Right forelimb (tissue), 1 donor: ENCODE results near the gene THTPA.

Experiments
- DNase-seq: peaks from one replicate; pipeline ENCODE4 v3.0.0-alpha.2; 2018

The THTPA gene

GRCh38 chr14:23555882-23556699 lies at the start of gene THTPA:
Gene THTPA (plus strand): TSS chr14:23556271. CDS start chr14:23556758, 487 bp downstream.
- DNase-seq: peak; percentile 95

GRCh38 chr14:23512156-23512555 lies 43.9 kb upstream of the THTPA start:
- no peak for DNase-seq

- no peak for DNase-seq
Observed at GRCh38 chr14:23513005-23513817, 42.9 kb upstream of the THTPA start.

GRCh38 chr14:23513818-23514643 lies 42.0 kb upstream of the THTPA start:
- no peak for DNase-seq

- no peak for DNase-seq
Observed at GRCh38 chr14:23514644-23514957, 41.5 kb upstream of the THTPA start.

- no peak for DNase-seq
Observed at GRCh38 chr14:23517650-23518326, 38.3 kb upstream of the THTPA start.

GRCh38 chr14:23518709-23519108 lies 37.4 kb upstream of the THTPA start:
- DNase-seq: no peak

- no peak for DNase-seq
Observed at GRCh38 chr14:23520899-23521533, 35.1 kb upstream of the THTPA start.

GRCh38 chr14:23521785-23522640 lies 34.1 kb upstream of the THTPA start:
- no peak for DNase-seq

GRCh38 chr14:23522643-23523198 lies 33.4 kb upstream of the THTPA start:
- DNase-seq: no peak

GRCh38 chr14:23523229-23524016 lies 32.6 kb upstream of the THTPA start:
- no peak for DNase-seq

GRCh38 chr14:23524954-23525353 lies 31.1 kb upstream of the THTPA start:
- no peak for DNase-seq

GRCh38 chr14:23525611-23526010 lies 30.5 kb upstream of the THTPA start:
- no peak for DNase-seq

GRCh38 chr14:23528555-23528954 lies 27.5 kb upstream of the THTPA start:
- DNase-seq: no peak

GRCh38 chr14:23529016-23529415 lies 27.1 kb upstream of the THTPA start:
- no peak for DNase-seq

- no peak for DNase-seq
Observed at GRCh38 chr14:23530375-23531055, 25.6 kb upstream of the THTPA start.

GRCh38 chr14:23531391-23531790 lies 24.7 kb upstream of the THTPA start:
- no peak for DNase-seq

GRCh38 chr14:23532658-23533057 lies 23.4 kb upstream of the THTPA start:
- DNase-seq: no peak
